ENCODE results near the gene KRTAP5-9. TPM values are rescaled to one million over a fixed set of nuclear protein-coding genes. Genes with fewer than 3 reads are reported as not detected.
"Not testable (repeated sequence)": the region's sequence is repeated elsewhere in the genome, so short reads cannot be mapped to it uniquely, and the experiment has no call there.

The KRTAP5-9 gene
- total RNA-seq, 1 donor from 2014 or later = not detected

GRCh38 chr11:71562120-71562519 lies 13.9 kb downstream of the KRTAP5-9 start:
- DNase-seq (ENCODE audit: low read depth, low spot score) = no peak

- peak; percentile 11 for DNase-seq (ENCODE audit: low read depth, low spot score)
These were observed 15.2 kb downstream of the KRTAP5-9 start for GRCh38 chr11:71563406-71563805.

GRCh38 chr11:71564430-71564829 lies 16.2 kb downstream of the KRTAP5-9 start:
- no peak for DNase-seq (ENCODE audit: low read depth, low spot score)

GRCh38 chr11:71565263-71565662 lies 17.0 kb downstream of the KRTAP5-9 start, which contains the start of gene KRTAP5-10:
Gene KRTAP5-10 (plus strand): TSS chr11:71565563. CDS start chr11:71565588, 25 bp downstream.
- no peak for DNase-seq (ENCODE audit: low read depth, low spot score)

- DNase-seq (ENCODE audit: low read depth, low spot score) = no peak
These were observed 17.9 kb downstream of the KRTAP5-9 start for GRCh38 chr11:71566081-71566620.

GRCh38 chr11:71566626-71567599 lies 18.7 kb downstream of the KRTAP5-9 start:
- not testable (repeated sequence) for DNase-seq (ENCODE audit: low read depth, low spot score)

GRCh38 chr11:71567633-71568032 lies 19.4 kb downstream of the KRTAP5-9 start:
- DNase-seq (ENCODE audit: low read depth, low spot score) = not testable (repeated sequence)

- DNase-seq (ENCODE audit: low read depth, low spot score) = no peak
These were observed 20.6 kb downstream of the KRTAP5-9 start for GRCh38 chr11:71568704-71569349.

GRCh38 chr11:71571101-71571850 lies 23.1 kb downstream of the KRTAP5-9 start:
- DNase-seq (ENCODE audit: low read depth, low spot score) = not testable (repeated sequence)

- DNase-seq (ENCODE audit: low read depth, low spot score) = no peak
These were observed 24.6 kb downstream of the KRTAP5-9 start for GRCh38 chr11:71572811-71573210.

- DNase-seq (ENCODE audit: low read depth, low spot score) = no peak
These were observed 26.2 kb downstream of the KRTAP5-9 start for GRCh38 chr11:71574418-71574817.

- DNase-seq (ENCODE audit: low read depth, low spot score) = no peak
These were observed 27.7 kb downstream of the KRTAP5-9 start for GRCh38 chr11:71575723-71576424.

- not testable (repeated sequence) for DNase-seq (ENCODE audit: low read depth, low spot score)
These were observed 28.7 kb downstream of the KRTAP5-9 start for GRCh38 chr11:71576688-71577465.

- no peak for DNase-seq (ENCODE audit: low read depth, low spot score)
These were observed 29.3 kb downstream of the KRTAP5-9 start for GRCh38 chr11:71577469-71578004.

GRCh38 chr11:71579513-71579912 lies 31.3 kb downstream of the KRTAP5-9 start:
- DNase-seq (ENCODE audit: low read depth, low spot score) = not testable (repeated sequence)

GRCh38 chr11:71580057-71581003 lies 32.1 kb downstream of the KRTAP5-9 start:
- peak; percentile 59 for DNase-seq (ENCODE audit: low read depth, low spot score)

GRCh38 chr11:71581826-71582225 lies 33.6 kb downstream of the KRTAP5-9 start:
- DNase-seq (ENCODE audit: low read depth, low spot score) = no peak

GRCh38 chr11:71582309-71582895 lies 34.2 kb downstream of the KRTAP5-9 start, which contains the start of gene KRTAP5-11:
Gene KRTAP5-11 (minus strand): TSS chr11:71582875. CDS start chr11:71582837, 38 bp downstream.
- no peak for DNase-seq (ENCODE audit: low read depth, low spot score)

All from pulmonary artery endothelial cell (primary cell).